ENCODE measurements around the gene HDAC4. TPM values are rescaled to one million over a fixed set of nuclear protein-coding genes. Genes with fewer than 3 reads are reported as not detected.

Gene HDAC4
- total and polyA plus RNA-seq, 9 donors, result 7.0 to 74.0 (median 46.3) TPM

- TF ChIP-seq CTCF (IDR thresholded peaks at IDR 0.05) (no peak), POLR2A (IDR thresholded peaks at IDR 0.05) (no peak), EP300 (IDR thresholded peaks at IDR 0.05) (no peak)
- Histone ChIP-seq H3K27ac (no peak overlapping the region), H3K4me3 (no peak overlapping the region), H3K36me3 (no peaks in the 10 kb centered on the region), H3K27me3 (no peaks in the 10 kb centered on the region), H3K4me1 (ENCODE audit: insufficient read depth) (peaks cover 1% of the 10 kb centered on the region), H3K9me3 (no peaks in the 10 kb centered on the region)
- no peak for DNase-seq
- intact Hi-C loops (cut with DNase I), result no loop called here
- WGBS, 3 donors, result 94 to 97% (median 96%) methylated on average over 4 of the region's 4 CpGs
These were observed 54.1 kb downstream of the HDAC4 start for GRCh38 chr2:239346676-239347075.

- H3K4me3 ChIP-seq, result no peak overlapping the region
- WGBS, 3 donors, result 91 to 94% (median 94%) methylated on average over 8 of the region's 8 CpGs
These were observed 55.6 kb downstream of the HDAC4 start for GRCh38 chr2:239345251-239345650.

GRCh38 chr2:239344857-239345216, 56.0 kb downstream of the HDAC4 start:
- intact Hi-C loops (cut with DNase I), result no loop called here
- no peaks in the 10 kb centered on the region for H3K36me3 ChIP-seq
- no peak for DNase-seq

More at GRCh38 chr2:239345251-239345650, 55.6 kb downstream of the HDAC4 start:
- peaks cover 1% of the 10 kb centered on the region for H3K4me1 ChIP-seq (ENCODE audit: insufficient read depth)
- no peak for DNase-seq
- H3K27ac ChIP-seq, result no peak overlapping the region
- H3K36me3 ChIP-seq, result no peaks in the 10 kb centered on the region
- H3K9me3 ChIP-seq, result no peaks in the 10 kb centered on the region
- H3K27me3 ChIP-seq, result no peaks in the 10 kb centered on the region
- intact Hi-C loops (cut with DNase I), result no loop called here
- TF ChIP-seq POLR2A (IDR thresholded peaks at IDR 0.05), result no peak
- TF ChIP-seq CTCF (IDR thresholded peaks at IDR 0.05), result no peak
- no peak for TF ChIP-seq EP300 (IDR thresholded peaks at IDR 0.05)

GRCh38 chr2:239343946-239344856, 56.6 kb downstream of the HDAC4 start:
- no peak overlapping the region for H3K27ac ChIP-seq
- WGBS, 3 donors, result 93 to 96% (median 94%) methylated on average over 23 of the region's 23 CpGs
- H3K4me1 ChIP-seq (ENCODE audit: insufficient read depth), result peaks cover 1% of the 10 kb centered on the region
- H3K9me3 ChIP-seq, result no peaks in the 10 kb centered on the region
- no peak for TF ChIP-seq POLR2A (IDR thresholded peaks at IDR 0.05)
- TF ChIP-seq EP300 (IDR thresholded peaks at IDR 0.05), result no peak
- no peak for TF ChIP-seq CTCF (IDR thresholded peaks at IDR 0.05)
- H3K36me3 ChIP-seq, result no peaks in the 10 kb centered on the region
- no peak overlapping the region for H3K4me3 ChIP-seq
- DNase-seq, result no peak
- no peaks in the 10 kb centered on the region for H3K27me3 ChIP-seq
- intact Hi-C loops (cut with DNase I), result no loop called here

More at GRCh38 chr2:239344857-239345216, 56.0 kb downstream of the HDAC4 start:
- H3K9me3 ChIP-seq, result no peaks in the 10 kb centered on the region
- 90 to 97% (median 94%) methylated on average over 4 of the region's 4 CpGs for WGBS, 3 donors
- H3K4me3 ChIP-seq, result no peak overlapping the region
- TF ChIP-seq CTCF (IDR thresholded peaks at IDR 0.05), result no peak
- no peak for TF ChIP-seq EP300 (IDR thresholded peaks at IDR 0.05)
- no peak for TF ChIP-seq POLR2A (IDR thresholded peaks at IDR 0.05)
- no peaks in the 10 kb centered on the region for H3K27me3 ChIP-seq
- peaks cover 1% of the 10 kb centered on the region for H3K4me1 ChIP-seq (ENCODE audit: insufficient read depth)
- no peak overlapping the region for H3K27ac ChIP-seq
